GM18502 (cell line): Measurements from ENCODE around the gene ASPN.

Experiments
- ATAC-seq: cut with Tn5 transposase; IDR thresholded peaks from one replicate; pipeline ENCODE4 v1.9.1; 2021; ENCODE audit warnings: mild to moderate bottlenecking; ENCODE audit not compliant: unreplicated experiment, poor library complexity

The ASPN gene

DNA sequence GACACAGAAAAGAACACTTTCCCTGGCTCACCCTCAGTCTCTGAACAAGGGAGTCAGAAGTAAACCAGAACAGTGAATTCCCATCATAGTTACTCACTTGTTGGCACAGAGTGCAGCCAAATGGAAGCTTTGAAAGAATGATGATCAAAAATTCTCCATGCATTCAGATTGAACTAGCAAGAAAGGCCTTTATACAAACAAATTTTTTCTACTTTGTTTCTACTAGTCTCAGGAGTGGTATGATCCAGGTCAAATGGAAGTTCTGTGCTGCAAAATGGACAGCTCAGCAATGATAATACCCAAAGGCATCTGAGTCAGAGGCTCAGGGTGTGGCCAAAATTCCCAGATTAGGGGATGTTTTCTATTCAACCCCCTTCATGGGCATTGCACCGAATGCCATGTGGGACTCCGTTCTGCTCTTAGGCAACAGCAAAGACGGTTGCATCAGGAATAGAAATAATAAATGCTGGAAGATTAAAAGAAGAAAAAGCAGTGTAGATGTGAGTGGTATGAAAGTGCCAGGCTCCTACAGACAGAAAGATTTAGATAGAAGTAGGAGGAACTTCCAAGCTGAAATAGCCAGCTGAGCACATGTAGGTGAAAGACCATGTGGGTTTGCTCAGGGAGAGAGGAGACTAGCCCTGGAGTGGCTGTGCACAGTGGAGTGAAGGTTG is 24.0 kb upstream of the ASPN start:
- ATAC-seq, result no peak

DNA sequence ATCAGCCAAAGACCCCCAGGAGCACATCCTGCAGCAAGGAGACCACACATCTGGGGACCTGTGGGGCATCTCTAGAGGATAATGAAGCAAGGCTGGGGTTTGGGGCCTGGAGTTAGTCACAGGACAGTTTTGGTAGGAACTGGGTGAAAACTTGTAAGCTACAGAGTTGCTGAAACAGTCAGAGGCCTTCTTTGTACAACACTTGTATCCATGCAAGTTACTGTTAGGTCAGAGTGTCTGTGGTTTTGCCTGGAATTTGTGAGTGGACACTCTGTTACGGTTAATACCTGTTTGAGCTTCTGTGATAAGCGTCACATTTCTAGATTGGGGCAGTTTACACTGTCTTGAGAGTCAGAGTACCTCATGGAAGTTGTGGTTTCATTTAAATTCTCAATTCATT is 22.6 kb upstream of the ASPN start:
- no peak for ATAC-seq

DNA sequence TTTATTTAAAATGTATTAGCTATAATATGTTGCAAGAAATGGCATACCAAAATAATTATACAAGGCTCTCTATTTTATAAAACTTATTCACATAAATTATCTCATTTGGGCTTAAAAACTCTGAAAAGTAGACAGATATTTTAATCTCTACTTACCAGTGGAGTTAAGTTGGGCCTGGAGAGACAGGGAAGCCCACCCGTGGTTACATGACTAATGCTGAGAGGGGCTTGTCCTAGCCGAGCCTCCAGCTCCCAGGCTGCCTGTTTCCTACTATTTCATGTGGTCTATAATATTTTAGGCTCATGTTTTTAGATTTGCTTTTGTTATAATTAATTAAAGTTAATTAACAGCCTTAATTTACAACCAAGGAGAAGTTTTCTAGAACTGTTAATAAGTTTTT is 20.9 kb upstream of the ASPN start:
- no peak for ATAC-seq

DNA sequence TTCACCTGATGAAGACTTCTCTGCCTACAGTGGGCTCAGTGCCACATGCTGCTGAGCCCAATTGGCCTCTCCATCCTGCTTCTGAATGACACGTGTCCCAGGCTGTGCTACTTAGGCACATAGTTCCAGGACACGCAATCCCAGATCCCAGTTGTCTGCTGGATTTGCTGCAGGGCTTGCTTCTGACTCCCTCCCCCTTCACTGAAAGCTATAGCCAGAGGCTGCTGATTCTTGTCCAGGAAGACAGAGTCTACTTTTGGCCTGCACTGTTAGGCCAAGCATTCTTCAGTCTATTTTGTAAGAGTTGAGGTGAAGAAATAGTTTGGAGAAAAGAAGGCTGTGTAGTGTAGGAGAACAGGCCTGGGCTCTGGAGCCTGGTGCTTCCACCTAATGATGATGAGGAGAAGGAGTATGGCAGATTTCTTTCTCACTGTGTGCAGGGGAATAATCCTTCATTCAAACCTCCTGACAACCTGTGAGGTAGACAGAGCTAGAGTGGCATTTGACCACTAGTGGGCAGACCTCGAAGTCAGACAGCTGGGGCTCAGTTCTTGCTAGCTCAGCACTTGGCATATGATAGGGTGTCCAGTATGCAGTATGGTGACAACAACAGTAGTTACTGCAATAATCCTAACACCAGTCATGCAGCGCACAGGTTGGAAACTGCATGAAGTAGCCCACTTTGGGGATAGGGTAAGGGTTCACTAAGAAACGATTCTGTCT is 19.5 kb upstream of the ASPN start:
- ATAC-seq, result no peak

DNA sequence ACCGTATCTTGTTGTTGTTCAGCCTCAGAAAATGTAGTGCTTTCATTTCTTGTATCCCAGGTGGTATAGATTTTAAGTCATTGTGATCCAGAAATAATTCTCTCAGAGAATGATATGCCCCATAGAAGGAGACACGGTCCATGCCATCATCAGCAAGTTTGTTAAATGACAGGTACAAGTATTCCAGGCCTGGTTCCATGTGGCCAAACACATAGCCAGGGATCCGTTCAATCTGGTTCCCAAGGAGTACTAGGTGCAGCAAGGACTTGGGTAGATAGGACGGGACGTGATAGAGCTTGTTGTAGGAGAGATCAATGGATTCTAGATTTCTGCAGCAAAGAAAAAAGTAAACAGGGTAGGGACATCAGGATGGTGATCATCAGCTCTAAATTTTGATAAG is 18.4 kb upstream of the ASPN start:
- no peak for ATAC-seq

DNA sequence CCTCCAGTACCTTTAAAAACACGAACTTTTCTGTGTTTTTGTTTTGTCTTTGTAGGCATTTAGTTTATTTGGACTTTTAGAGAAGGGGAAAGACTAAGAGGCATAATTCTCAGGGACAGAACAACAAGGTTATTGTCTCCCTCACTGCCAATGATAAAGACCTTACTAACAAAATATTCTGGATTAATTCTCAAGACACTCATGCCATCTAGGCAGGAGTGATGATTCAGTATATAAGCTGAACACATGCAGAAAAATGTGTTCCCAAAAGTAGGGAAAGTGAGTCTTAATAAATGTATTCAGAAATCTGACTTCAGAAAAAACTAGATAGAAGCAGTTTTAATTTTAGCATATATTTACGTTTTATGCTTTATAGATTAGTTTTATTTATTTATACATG is 17.4 kb upstream of the ASPN start:
- ATAC-seq, result no peak

DNA sequence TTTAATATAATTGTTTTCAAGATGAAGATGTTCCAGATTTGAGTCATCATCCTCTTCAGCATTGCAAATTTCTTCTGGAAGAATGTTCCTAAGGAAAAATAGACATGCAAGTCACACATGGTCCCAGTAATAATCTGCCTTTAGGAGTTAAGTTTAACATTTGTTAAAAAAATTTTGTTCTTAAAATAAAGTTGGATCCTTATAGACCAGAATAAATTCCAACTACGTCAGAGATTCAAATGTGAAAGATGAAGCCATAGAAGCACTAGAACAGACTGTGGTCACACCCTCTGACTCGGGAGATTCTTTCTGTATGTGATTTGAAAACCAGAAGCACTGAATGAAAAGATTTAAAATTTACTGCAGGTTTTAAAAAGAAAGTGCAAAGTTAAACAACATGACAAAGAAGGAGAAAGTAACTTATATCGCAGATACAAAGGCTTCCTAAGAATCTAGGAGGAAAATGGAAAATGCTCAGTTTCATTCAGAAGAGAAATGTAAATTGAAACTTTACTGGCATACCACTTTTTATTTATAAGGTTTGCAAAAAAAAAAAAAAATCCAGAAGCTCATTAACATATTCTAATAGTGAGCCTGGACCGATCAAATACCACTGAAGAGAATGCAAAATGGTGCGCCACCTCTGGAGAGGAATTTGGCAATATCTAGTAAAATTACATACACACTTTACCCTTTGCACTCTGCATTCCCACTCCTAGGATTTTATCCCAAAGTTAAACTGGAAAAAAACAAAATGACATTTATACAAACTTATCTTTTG is 14.3 kb upstream of the ASPN start:
- ATAC-seq, result no peak

DNA sequence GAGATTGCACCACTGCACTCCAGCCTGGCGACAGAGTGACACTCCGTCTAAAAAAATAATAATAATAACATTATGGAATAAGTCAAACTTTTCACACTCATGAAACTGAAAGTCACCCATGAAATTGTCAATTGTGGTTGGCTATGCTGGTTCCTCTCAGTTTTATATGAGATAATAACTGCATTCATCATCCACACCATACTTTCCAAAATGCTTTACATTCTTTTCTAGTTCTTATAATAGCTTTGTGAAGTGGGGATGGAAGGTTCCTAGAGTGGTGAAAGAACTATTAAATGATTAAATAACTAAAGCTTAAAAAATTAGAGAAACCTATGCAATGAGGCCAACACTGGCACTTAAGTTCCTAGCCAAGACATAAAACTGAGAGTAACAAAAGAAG is 12.6 kb upstream of the ASPN start:
- no peak for ATAC-seq

DNA sequence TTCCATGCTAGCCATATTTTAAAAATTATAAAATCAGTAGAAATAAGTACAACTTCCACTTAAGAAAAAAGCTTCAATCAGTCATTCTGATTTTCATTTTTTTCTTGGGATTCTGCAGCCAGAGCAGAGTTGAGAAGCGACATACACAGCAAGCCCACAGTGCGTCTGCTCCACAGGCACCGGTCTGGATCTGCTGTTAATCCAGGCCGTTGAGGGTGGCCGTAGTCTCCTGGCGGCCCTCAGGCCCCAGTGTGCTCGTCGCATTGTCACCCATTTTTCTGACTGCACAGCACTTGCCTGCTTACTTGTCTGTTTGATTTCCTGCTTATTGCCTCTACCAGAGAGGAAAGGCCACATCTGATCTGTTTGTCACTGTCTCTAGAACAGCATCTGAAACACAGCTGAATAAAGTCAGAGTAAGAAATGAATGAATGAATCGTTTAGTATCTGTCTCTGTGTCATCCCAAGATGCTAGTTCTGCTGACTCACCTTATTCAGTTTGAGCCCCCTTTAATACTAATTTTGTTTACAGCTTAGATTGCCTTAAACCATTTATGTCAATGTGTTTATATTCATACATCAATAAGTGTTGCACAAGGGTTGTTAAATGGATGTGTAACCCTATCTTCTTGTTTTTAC is 11.6 kb upstream of the ASPN start:
- no peak for ATAC-seq

DNA sequence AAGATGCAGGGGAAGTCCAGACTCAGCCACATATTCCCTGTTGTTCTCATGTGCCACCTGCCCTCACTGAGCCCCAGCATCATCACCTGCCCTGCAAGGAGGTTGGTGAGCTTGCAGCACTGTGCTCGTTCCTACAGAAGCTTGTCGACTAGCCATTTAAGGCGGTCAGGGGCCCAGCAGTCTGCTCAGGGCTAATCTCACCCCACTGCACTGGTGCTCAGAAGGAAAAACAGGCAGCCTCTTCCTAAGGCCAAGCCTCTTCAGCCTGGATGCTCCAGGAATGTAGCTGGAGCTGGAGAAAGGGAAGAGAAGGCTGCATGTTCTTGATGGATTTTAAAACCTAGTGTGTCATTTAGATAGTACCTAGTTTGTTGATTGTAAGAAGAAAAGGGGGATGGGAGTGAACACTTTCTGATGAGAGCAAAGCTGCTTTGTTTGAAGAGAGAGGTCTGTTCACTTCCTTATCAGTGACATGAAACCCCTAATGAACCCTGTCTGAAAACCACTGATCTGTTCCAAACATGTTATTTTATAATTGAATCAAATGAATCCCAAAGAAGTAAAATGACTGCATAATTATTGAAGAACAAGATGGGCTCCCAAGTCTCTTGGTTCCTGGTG is 10.6 kb upstream of the ASPN start:
- no peak for ATAC-seq

DNA sequence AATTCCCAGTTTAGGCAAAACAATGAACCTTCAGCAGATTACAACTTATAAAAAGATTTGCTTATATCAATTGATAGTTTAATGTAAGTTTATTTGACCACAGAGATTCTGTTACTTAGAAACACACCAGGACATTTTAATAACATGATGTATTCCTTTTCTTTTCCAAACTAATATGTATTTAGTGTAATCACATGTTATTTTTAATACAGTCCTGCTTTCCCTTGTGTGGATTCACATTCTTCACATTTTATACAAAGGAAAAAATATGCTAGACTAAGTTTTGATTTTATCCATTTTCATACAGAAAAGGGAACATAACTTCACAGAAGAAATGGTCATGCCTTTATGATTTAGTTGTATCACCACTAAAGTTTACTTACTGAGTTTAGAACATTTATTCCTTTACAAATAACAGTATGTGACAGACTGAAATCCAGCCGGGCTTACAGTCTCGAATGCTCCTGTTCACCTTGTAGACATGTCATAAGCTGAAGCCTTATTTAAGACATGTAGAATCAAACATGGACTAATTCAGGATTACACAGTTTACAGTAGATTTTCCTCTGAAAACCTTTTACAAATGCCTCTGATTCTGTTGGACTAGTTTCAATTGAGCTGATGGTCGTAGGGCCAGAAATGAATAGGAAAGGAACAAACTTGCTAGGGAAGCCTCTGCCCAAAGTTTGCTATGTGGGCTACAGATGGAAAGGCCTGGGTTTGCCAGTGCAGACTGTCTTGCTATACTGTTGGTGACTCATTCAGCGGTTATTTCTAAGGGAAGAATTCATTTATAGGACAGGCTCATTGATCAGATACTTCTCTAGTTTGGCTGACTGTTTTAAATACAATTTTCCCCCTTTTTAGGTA is 6.6 kb upstream of the ASPN start:
- no peak for ATAC-seq

DNA sequence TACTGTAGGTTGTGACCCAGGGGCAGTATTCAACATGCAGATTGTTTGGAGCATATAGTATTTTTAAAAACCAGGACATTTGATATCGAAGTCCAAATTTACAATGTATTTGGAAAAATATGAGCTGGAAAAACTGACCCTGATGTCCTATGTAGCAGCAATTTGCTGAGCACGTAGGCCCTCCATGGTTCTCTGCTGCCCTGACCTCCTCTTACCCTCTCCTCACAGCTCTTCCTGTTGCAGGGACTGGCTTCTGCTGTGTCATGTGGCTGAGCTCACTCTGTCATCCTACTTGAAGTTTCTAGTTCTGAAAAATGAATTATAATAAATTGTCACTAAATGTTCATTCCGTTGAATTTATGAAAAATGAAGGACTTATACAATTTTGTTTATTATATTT is 4.1 kb upstream of the ASPN start:
- ATAC-seq, result no peak

DNA sequence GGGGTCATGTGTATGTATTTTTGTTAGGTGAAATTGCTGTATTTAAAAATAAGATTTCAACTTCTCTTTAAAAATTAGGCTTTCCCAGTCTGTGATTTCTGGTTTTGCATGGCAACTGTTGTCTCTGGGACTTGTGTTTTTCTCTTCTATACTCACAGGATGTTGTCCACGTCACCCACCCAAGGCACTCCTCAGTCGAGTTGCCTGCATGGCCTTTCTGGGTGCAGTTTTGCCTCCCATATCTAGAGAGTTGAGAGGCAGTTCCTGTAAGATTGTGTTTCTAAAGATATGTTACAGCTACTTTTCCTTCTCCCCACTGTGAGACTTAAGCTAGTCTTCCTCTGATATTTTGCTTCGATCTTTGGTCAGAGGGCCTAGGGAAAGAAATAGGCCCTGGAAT is 2.3 kb upstream of the ASPN start:
- ATAC-seq, result no peak

DNA sequence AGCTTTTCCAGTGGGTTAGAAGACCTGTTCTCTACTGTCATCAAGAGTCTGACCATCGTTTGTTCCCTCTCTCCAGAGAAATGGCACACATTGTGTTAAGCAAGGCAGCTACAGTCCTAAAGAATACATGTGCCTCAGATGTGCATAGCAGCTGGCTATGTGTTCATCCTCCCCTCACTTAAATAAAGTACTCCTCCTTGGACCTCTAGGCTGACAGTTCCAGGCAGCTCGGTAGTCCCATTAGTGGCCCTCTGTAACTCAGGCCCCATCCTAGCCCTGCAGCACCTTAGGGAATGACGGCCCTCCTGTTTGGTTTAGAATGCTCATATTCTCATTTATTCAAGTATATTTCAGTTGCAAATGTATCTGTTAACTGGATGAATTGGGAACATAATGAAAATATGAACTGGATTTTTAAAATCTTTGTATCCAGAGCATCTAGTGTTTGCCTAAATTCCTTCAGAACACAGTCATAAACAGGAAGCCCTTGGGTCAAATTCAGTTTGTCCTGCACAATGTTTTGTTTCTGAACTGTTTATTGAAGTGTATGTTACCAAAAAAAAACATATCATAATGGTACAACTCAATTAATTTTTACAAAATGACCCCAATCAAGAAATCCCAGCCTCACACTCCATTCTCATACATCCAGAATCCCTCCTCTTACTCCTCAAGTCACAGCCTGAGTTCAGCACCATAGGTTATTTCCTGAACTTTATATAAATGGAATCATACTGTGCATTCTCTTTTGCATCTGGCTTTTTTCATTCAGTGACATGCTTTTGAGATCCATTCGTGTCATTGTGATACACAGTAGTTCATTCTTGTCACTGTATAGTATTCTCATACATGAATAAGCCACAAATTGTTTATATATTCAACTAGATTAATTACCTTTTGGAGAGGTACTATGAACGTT is 1.6 kb upstream of the ASPN start:
- no peak for ATAC-seq

DNA sequence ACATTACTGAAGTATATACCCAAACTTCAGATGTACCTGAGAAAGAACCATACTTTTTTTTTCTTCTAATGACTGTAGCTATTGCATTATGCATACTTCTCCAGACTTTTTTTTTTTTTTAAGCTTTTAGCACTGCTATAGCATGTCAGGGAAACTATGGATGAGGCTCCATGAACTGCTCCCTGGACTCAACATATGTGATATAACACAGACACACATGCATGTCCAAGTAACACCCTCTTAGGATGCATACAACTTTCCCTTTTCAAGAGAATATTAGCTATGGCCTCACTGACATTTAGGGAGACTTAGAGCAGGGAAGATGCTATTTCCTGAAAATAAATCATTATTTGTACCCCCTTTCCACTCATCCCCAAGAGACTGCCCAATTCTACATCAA is 499 bp upstream of the ASPN start:
- no peak for ATAC-seq

DNA sequence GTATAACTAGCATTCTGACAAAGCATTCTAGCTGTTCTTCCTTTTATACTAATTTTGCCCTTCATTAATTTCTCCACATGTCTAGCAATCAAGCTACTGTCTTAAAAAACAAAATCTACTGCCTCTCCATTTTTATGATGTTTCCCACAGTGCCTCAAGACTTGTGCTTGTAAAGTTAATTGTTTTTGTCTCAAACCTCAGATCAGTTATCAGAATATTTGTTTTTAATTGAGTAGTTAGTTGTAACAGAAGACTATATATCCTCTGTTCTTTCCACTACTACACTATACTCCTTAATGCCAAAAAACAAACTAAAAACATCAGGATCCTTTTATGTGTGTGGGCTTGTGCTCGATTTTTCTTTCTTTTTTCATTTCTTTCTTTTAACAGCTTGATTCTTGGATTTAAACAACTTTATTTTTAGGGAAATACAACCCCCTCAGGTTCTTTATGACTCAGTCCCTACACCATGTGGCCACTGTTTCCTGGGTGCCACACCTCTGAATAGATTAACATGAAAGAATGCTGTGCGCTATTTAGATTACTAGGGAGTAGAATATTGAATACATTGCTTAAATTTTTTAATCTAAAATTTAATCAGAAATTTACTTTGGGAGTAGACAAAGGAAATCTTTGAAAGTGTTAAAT is 1.2 kb downstream of the ASPN start:
- ATAC-seq, result peak; percentile 57

DNA sequence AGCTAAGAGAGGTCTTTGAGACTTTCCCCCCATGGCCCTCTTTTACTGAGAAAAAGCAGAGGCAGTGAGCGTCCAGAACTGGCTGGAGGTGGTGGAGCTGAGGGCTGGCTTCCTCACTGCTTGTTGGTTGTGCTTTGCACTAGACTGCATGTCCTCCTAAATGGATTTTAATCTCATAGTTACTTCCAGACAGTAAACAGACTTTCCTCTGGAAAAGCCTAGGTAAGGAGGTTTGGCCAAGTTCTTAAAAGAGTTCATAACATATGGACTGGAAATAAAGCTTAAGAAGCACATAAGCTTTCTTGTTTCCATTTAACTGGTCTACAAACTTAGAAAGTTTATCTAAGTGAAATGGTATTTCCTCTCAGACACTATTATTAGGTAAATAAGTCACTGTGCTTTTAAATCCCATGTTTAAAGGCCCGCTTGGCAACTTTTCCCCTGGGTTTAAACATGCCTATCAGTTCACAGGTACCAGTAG is 2.0 kb downstream of the ASPN start:
- no peak for ATAC-seq

DNA sequence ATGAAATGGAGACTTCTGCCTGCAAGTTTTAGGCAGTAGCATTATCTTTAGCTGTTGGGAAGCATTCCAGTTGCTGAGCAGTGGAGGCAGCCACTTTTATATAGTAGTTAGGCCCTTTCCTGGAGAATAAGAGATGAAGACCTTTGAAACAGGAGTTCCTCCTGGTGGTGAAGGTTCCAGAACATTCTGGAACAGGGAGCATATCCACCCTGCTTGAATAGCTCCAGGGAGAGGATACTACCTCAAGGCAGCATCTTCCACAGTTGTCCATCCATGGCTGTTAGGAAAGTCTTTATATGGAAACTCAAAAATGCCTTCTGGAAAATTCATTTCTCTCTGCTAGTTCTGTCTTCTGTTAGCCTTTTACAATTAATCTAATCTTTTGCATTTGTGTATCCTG is 3.0 kb downstream of the ASPN start:
- no peak for ATAC-seq
